Nasal cavity respiratory epithelium epithelial cell of viscerocranial mucosa (primary cell): Measurements from ENCODE around the gene ZNF747. TPM values are rescaled to one million over a fixed set of nuclear protein-coding genes. Genes with fewer than 3 reads are reported as not detected.

Experiments
- total RNA-seq: library from RNA; depleted of rRNA; stranded (reverse); fragments of >200 nt; gene quantifications from 2 replicates; pipeline ENCODE4 v1.2.3, GENCODE V29; 2014

ZNF747 gene
- total RNA-seq, result 5.7 and 6.8 TPM in 2 replicates

DNA sequence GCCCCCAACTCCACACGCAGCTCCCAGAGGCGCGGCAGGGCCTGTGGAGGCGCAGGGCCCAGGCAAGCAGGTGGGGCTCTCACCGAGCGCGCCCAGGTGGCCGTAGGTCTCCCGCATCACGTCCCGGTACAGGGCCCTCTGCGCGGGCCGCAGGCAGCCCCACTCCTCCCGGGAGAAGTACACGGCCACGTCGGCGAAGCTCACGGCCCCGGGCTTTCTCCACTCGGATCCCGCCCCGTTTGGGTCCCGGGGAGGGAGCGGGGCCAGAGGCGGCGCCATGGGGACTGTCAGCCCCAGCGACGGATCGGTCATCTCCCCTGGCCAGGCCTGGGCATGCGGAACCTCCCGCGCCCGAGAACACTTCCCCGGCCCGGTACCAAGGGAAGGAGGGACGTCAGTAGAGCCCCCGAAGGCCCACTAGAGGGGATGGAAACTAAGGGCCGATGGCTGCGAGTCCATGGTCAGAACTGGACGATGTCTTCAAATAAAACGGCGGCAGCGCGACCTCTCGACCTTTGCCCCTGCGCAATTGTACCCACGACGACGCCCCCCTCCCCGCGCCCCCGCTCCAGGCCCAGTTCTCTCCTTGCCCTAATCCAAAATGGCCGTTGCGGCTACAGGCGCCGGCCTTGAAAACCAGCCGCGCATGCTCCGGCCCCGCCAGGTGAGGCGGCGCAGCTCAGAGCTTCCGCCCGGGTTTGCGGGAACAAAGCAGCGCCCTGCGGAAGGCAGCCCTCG lies at the start of gene ZNF747:
ZNF747 (minus strand) TSS at position 491 of the 738 bp plus-strand sequence; CDS start at position 312, 179 bp downstream.

DNA sequence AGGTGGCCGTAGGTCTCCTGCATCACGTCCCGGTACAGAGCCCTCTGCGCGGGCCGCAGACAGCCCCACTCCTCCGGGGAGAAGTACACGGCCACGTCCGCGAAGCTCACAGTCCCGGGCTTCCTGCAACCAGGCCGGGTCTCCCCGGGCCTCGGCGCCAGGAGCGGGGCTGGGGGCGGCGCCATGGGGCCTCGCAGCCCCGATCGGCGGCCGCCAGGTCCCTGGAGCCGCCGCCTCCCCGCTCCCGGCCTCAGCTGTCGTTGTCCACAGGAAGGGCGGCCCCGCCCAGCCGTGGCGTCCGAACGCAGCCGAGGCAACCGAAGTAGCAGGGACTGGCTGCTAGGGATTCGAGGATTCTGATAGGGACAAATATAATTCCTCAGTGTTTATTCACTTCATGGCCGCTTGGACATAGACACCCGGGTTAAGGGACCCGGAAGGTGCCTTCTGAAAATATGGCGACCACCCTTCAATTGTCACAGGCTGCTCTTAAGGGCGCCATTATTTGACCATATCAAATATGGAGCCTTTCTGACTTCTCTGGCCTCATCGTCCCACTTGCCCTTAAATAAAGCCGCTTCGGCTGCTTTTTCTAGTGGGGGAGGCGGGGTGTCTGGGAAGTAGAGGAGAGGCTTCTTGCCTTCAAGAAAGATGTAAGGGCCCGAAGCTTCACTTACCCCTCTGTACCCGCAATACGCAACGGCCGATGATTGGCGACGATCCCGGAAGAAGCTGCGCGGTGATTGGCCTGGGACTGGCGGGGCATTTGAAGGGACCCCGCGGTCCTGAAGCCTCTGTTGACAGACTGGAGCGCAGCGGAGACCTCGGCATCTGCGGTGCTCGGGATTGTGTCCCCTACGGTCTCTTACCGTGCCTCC lies 37.0 kb upstream of the ZNF747 start, which contains the start of gene ZNF688:
ZNF688 (minus strand) TSS at position 270 of the 878 bp plus-strand sequence; CDS start at position 185, 85 bp downstream.

DNA sequence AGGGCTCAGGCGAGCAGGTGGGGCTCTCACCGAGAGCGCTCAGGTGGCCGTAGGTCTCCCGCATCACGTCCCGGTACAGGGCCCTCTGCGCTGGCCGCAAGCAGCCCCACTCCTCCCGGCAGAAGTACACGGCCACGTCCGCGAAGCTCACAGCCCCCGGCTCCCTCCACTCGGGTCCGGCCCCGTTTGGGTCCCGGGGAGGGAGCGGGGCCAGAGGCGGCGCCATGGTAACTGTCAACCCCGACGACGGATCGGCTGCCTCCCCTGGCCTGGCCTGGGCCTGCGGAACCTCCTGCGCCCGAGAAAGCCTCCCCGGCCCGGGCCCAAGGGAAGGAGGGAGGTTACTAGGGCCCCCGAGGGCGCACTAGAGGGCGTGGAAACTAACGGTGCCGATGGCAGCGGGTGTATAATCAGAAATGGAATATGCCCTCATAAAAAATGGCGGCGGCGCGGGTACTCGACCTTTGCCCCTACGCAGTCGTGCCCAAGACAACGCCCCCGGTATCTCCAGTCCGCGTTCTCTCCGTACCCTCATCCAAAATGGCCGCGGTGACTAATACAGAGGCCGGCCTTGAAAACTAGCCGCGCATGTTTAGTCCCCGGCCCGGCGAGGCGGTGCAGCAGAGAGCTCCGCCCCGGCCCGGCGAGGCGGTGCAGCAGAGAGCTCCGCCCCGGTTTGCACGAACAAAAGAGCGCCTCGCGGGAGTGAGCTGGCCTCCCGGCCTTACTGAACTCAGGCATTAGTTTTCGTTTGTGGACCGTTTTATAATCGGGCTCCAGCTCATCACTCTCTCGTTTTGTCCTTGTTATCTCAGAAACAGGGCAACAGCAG lies 23.5 kb upstream of the ZNF747 start, which contains the start of gene ZNF764:
ZNF764 (minus strand) TSS at position 418 of the 832 bp plus-strand sequence; CDS start at position 226, 192 bp downstream.

DNA sequence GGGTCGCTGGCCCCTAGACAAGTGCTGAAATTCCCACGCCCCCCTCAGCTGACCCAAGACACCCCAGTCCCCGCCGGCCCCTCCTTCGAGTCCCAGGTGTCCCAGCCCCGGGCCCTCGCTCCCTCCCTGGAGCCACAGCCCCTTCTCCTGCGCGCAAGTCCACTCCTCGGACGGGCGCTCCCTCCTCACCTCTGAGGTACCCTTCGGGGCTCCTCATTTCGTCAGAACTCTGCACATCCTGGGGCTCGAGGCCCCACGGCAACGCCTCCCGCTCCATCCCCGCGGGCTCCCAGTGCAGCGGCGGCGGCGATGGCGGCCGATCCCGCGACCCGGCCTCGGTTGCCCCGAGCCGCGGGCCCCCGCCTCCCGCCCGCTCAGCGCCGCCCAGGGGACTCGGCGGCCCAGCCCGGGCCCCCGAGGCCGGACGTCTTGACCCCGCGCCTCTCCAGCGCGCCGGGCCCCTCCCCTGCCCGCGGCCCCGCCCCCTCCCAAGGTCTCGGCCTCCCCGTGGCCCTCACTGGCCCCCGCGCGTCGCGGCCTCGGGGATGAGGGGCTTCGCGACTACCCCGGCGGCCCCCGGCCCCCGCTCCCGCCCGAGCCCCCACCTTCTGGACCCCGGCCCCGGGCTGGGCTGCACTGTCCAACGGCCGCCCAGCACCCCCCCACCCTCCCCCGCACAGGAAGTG lies 8.4 kb downstream of the ZNF747 start, which contains the start of gene ZNF768:
ZNF768 (minus strand) TSS at position 430 of the 686 bp plus-strand sequence; CDS start at position 277, 153 bp downstream.

Other genes starting within 250 kb of the ZNF747 start
- gene CD2BP2, start 179.6 kb downstream of the ZNF747 start, total RNA-seq, result 28.9 and 32.1 TPM in 2 replicates
- gene TBC1D10B, start 164.4 kb downstream of the ZNF747 start, total RNA-seq, result 21.5 and 35.7 TPM in 2 replicates
- gene MYL11, start 160.1 kb downstream of the ZNF747 start, total RNA-seq, result not detected in 2 replicates
- 0.07 TPM in 1 of 2 replicates, not detected in the other for gene SEPTIN1, start 152.3 kb downstream of the ZNF747 start, total RNA-seq
- gene ZNF48, start 139.4 kb downstream of the ZNF747 start, total RNA-seq, result 9.0 and 13.0 TPM in 2 replicates
- 6.0 and 8.2 TPM in 2 replicates for gene ZNF771, start 127.3 kb downstream of the ZNF747 start, total RNA-seq
- gene DCTPP1, start 104.8 kb downstream of the ZNF747 start, total RNA-seq, result 15.5 and 25.6 TPM in 2 replicates
- gene SEPHS2, start 89.0 kb downstream of the ZNF747 start, total RNA-seq, result 34.7 and 43.4 TPM in 2 replicates
- gene ITGAL, start 62.1 kb downstream of the ZNF747 start, total RNA-seq, result under 0.01 TPM in 1 of 2 replicates, not detected in the other
- 31.5 and 34.2 TPM in 2 replicates for gene ZNF768, start 8.3 kb downstream of the ZNF747 start, total RNA-seq
- gene ZNF764, start 23.5 kb upstream of the ZNF747 start, total RNA-seq, result 3.4 and 4.3 TPM in 2 replicates
- 4.8 and 5.5 TPM in 2 replicates for gene ZNF688, start 36.9 kb upstream of the ZNF747 start, total RNA-seq
- gene ZNF785, start 50.8 kb upstream of the ZNF747 start, total RNA-seq, result 4.1 and 8.2 TPM in 2 replicates
- gene ZNF689, start 75.5 kb upstream of the ZNF747 start, total RNA-seq, result 3.1 and 4.7 TPM in 2 replicates
- 7.9 and 10.5 TPM in 2 replicates for gene PRR14, start 116.1 kb upstream of the ZNF747 start, total RNA-seq
- gene FBRS, start 123.6 kb upstream of the ZNF747 start, total RNA-seq, result 14.7 and 20.6 TPM in 2 replicates
- gene SRCAP, start 164.3 kb upstream of the ZNF747 start, total RNA-seq, result 15.4 and 49.9 TPM in 2 replicates
- 12.0 and 15.7 TPM in 2 replicates for gene PHKG2, start 213.6 kb upstream of the ZNF747 start, total RNA-seq
- 0.28 and 0.68 TPM in 2 replicates for gene CFAP119, start 227.2 kb upstream of the ZNF747 start, total RNA-seq
- gene RNF40, start 227.5 kb upstream of the ZNF747 start, total RNA-seq, result 51.6 and 73.9 TPM in 2 replicates